GM12878 (cell line): ENCODE measurements around the gene TMEM256.

Source experiments
- CBX3 ChIP-seq: fragments of 200-600 bp; sonication (generic); IDR thresholded peaks from 2 replicates; pipeline ENCODE4 v1.6.1; 2016; ENCODE audit warnings: low read depth, borderline replicate concordance
- POLR2A ChIP-seq: IDR thresholded peaks from 2 replicates; pipeline ENCODE4 v1.6.1; 2011; ENCODE audit warnings: low read depth, mild to moderate bottlenecking, low read length
- SIN3A ChIP-seq: IDR thresholded peaks from 2 replicates; pipeline ENCODE4 v1.6.1; 2012; ENCODE audit warnings: low read depth, low read length, improper control_type of control experiment
- SMAD1 ChIP-seq: fragments of 450-650 bp; IDR thresholded peaks from 2 replicates; pipeline ENCODE4 v1.6.1; 2018; ENCODE audit warnings: mild to moderate bottlenecking, low read depth; ENCODE audit not compliant: partially characterized antibody
- SMC3 ChIP-seq: IDR thresholded peaks from 2 replicates; pipeline ENCODE4 v1.6.1; 2011; ENCODE audit warnings: low read length, improper control_type of control experiment, borderline replicate concordance
- SREBF1 ChIP-seq: IDR thresholded peaks from 2 replicates; pipeline ENCODE4 v1.6.1; 2012; ENCODE audit warnings: mild to moderate bottlenecking, low read length
- TCF3 ChIP-seq: IDR thresholded peaks from 2 replicates; pipeline ENCODE4 v1.6.1; 2012; ENCODE audit warnings: low read depth, mild to moderate bottlenecking, low read length, borderline replicate concordance; ENCODE audit not compliant: insufficient read depth
- YY1 ChIP-seq: IDR thresholded peaks from 2 replicates; pipeline ENCODE4 v1.6.1; 2011; ENCODE audit warnings: low read depth, mild to moderate bottlenecking, low read length
- TF ChIP-seq, protein P1 (sequence below), 3 experiments: IDR thresholded peaks in 2 of 3; conservative IDR thresholded peaks in 1 of 3; 2 replicates each; pipeline ENCODE4 v1.5.1; 2011; ENCODE audit warnings: low read depth in 3 of 3, low read length in 3 of 3, mild to moderate bottlenecking in 3 of 3, control low read depth in 2 of 3, moderate library complexity in 2 of 3, inconsistent platforms in 1 of 3, mixed read lengths in 1 of 3; ENCODE audit not compliant: control insufficient read depth in 2 of 3, insufficient read depth in 1 of 3; ENCODE audit errors: extremely low read depth in 1 of 3
- TF ChIP-seq, protein P2 (sequence below): fragments of 450-650 bp; IDR thresholded peaks from 2 replicates; pipeline ENCODE4 v1.6.1; 2016; ENCODE audit warnings: mild to moderate bottlenecking, moderate library complexity, borderline replicate concordance

DNA sequence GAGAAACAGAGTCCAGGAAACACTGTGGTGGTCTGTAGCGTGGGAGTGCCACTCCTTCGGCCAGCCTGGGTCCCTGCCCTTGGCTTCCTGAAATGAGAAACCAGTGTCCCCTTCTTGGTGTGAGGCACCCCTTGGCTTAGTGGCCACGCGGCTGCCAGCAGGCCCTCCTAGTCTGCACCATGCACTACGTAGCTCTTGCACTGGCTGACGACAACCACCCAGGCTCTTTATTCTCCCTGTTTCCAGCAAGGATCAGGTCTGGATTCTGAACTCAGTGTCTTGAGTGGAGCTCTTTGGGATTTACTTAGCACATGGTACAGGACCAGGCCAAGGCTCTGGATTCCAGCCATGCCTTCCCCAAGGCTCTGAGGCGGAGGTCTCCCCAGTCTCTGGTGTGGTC lies 23.7 kb upstream of the TMEM256 start:
- TF ChIP-seq CBX3 (no peak), SMC3 (no peak), SMAD1 (no peak), SREBF1 (no peak), SIN3A (no peak), YY1 (no peak), TCF3 (no peak), POLR2A (no peak)
- TF ChIP-seq, protein P1, sequence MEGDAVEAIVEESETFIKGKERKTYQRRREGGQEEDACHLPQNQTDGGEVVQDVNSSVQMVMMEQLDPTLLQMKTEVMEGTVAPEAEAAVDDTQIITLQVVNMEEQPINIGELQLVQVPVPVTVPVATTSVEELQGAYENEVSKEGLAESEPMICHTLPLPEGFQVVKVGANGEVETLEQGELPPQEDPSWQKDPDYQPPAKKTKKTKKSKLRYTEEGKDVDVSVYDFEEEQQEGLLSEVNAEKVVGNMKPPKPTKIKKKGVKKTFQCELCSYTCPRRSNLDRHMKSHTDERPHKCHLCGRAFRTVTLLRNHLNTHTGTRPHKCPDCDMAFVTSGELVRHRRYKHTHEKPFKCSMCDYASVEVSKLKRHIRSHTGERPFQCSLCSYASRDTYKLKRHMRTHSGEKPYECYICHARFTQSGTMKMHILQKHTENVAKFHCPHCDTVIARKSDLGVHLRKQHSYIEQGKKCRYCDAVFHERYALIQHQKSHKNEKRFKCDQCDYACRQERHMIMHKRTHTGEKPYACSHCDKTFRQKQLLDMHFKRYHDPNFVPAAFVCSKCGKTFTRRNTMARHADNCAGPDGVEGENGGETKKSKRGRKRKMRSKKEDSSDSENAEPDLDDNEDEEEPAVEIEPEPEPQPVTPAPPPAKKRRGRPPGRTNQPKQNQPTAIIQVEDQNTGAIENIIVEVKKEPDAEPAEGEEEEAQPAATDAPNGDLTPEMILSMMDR (IDR thresholded peaks at IDR 0.05 in 2 of 3, conservative IDR thresholded peaks at IDR 0.05 in 1 of 3; ENCODE audit: control insufficient read depth in 2 of 3, extremely low read depth in 1 of 3, insufficient read depth in 1 of 3, low read depth in 3 of 3, low read length in 3 of 3): no peak
- TF ChIP-seq, protein P2, sequence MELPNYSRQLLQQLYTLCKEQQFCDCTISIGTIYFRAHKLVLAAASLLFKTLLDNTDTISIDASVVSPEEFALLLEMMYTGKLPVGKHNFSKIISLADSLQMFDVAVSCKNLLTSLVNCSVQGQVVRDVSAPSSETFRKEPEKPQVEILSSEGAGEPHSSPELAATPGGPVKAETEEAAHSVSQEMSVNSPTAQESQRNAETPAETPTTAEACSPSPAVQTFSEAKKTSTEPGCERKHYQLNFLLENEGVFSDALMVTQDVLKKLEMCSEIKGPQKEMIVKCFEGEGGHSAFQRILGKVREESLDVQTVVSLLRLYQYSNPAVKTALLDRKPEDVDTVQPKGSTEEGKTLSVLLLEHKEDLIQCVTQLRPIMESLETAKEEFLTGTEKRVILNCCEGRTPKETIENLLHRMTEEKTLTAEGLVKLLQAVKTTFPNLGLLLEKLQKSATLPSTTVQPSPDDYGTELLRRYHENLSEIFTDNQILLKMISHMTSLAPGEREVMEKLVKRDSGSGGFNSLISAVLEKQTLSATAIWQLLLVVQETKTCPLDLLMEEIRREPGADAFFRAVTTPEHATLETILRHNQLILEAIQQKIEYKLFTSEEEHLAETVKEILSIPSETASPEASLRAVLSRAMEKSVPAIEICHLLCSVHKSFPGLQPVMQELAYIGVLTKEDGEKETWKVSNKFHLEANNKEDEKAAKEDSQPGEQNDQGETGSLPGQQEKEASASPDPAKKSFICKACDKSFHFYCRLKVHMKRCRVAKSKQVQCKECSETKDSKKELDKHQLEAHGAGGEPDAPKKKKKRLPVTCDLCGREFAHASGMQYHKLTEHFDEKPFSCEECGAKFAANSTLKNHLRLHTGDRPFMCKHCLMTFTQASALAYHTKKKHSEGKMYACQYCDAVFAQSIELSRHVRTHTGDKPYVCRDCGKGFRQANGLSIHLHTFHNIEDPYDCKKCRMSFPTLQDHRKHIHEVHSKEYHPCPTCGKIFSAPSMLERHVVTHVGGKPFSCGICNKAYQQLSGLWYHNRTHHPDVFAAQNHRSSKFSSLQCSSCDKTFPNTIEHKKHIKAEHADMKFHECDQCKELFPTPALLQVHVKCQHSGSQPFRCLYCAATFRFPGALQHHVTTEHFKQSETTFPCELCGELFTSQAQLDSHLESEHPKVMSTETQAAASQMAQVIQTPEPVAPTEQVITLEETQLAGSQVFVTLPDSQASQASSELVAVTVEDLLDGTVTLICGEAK: no peak
